ENCODE measurements around the gene ATP6V0C.

- TF ChIP-seq CTCF (IDR thresholded peaks at IDR 0.05; ENCODE audit: low read length) (no peak), EZH2phosphoT487 (IDR thresholded peaks at IDR 0.05; ENCODE audit: low read length) (no peak), EZH2 (optimal IDR thresholded peaks at IDR 0.05; ENCODE audit: low read depth, low read length) (no peak)
Observed at GRCh38 chr16:2535625-2536013, 21.9 kb downstream of the ATP6V0C start.

Data from MM.1S (cell line).